Small intestine (tissue), 7 donors: ENCODE results near the gene PRKX. TPM values are rescaled to one million over a fixed set of nuclear protein-coding genes. Genes with fewer than 3 reads are reported as not detected.
A peak's percentile ranks its signal among the peaks of the same experiment; 100 is the strongest.
"Not testable (repeated sequence)": the region's sequence is repeated elsewhere in the genome, so short reads cannot be mapped to it uniquely, and the experiment has no call there.

Source experiments
- DNase-seq, 2 donors: peaks; one replicate each; pipeline versions ENCODE4 v3.0.0 to v3.0.0-alpha.2; 2013
- FAIRE-seq: peaks from 2 replicates; lab custom pipeline; 2012; peaks lifted over from hg19 to GRCh38; lab: Jason Lieb, UNC
- H3K27ac ChIP-seq, 3 donors: one replicate each; pipeline ENCODE4 v1.5.1; 2013; ENCODE audit warnings: low read length in 2 of 3, mild to moderate bottlenecking in 2 of 3, control low read depth in 1 of 3, inconsistent platforms in 1 of 3, low read depth in 1 of 3, moderate library complexity in 1 of 3
- H3K27me3 ChIP-seq, 3 donors: one replicate each; pipeline ENCODE4 v1.6.1; 2013; ENCODE audit warnings: low read length in 3 of 3, inconsistent platforms in 1 of 3; ENCODE audit not compliant: control insufficient read depth in 3 of 3, insufficient read depth in 3 of 3
- H3K36me3 ChIP-seq, 3 donors: one replicate each; pipeline ENCODE4 v1.6.1; 2013; ENCODE audit warnings: low read length in 3 of 3, inconsistent platforms in 1 of 3, low read depth in 1 of 3, mild to moderate bottlenecking in 1 of 3, moderate library complexity in 1 of 3; ENCODE audit not compliant: control insufficient read depth in 3 of 3, insufficient read depth in 2 of 3
- H3K4me1 ChIP-seq, 3 donors: one replicate each; pipeline ENCODE4 v1.6.1; 2013; ENCODE audit warnings: low read length in 2 of 3, inconsistent platforms in 1 of 3, low read depth in 1 of 3, mild to moderate bottlenecking in 1 of 3, moderate library complexity in 1 of 3; ENCODE audit not compliant: control insufficient read depth in 3 of 3, insufficient read depth in 2 of 3
- H3K4me3 ChIP-seq, 3 donors: one replicate each; pipeline ENCODE4 v1.5.1; 2013; ENCODE audit warnings: low read length in 3 of 3, control low read depth in 1 of 3, inconsistent platforms in 1 of 3, low read depth in 1 of 3, mild to moderate bottlenecking in 1 of 3, moderate library complexity in 1 of 3
- H3K9me3 ChIP-seq, 2 donors: one replicate each; pipeline ENCODE4 v1.6.1; 2013; ENCODE audit warnings: low read depth in 1 of 2, low read length in 1 of 2; ENCODE audit not compliant: control insufficient read depth in 2 of 2, insufficient read depth in 1 of 2
- WGBS, 3 donors: extraction: QIAGEN DNeasy Blood & Tissue Kit; methylation state at CpG; one replicate each; pipeline ENCODE4 v1.1.7; 2013; 5-methylcytosine and 5-hydroxymethylcytosine counted together
- polyA plus RNA-seq, 4 donors: library from polyadenylated mRNA; stranded (reverse) in 3 of 4; unstranded in 1 of 4; fragments of 200-250 nt in 3 of 4; fragments of 120-200 nt in 1 of 4; gene quantifications; one replicate each; pipeline versions ENCODE4 v1.2.1 to v1.2.3, GENCODE V29; 2013
- donor health status: healthy with polysubstance abuse.
- donor health status: control.
- donor health status: control.
- donor health status: Bipolar disorder and iron deficiency.
- donor health status: healthy.

The PRKX gene
- polyA plus RNA-seq, 4 donors = 2.2 to 9.7 (median 6.1) TPM

DNA sequence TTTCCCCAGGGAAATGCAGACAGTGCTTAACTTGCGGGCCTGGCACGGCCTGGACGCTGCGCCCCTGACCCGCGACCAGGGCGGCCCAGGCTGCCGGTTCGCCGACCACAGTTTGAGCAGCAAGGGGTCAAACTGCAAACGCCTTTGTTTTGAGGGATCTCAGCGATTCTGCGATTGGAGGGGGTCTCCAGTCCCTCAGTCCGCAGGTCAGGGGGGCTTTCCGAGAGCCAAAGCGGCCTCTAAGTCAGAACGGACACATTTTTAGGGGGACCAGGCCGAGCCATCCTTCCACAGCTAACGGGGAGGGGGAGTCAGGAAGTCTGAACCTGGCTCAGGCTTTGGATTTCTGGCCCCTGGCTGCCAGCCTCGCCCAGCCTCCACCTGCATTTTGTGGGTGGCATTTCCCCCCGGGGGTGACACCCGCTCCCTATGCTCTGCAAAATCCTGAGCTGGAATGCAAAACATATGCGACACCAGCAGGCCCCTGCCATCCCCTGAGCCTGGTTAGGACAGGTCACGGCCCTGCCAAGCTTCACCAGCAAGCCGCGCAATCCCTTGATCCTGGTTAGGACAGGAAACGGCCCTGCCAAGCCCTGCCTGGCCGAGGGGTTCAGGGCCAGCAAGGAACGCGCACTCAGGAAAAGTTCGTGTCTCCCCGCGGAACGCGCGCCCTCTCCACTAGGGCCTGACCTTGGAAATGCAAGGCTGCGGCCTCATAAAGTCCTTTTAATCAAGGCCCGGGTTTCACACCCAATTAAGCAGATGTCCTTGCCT, 1.4 kb upstream of the PRKX start:
- not testable (repeated sequence) for H3K27ac ChIP-seq, H3K4me1 ChIP-seq, H3K4me3 ChIP-seq, H3K27me3 ChIP-seq, DNase-seq, FAIRE-seq, H3K36me3 ChIP-seq, H3K9me3 ChIP-seq
- WGBS, 3 donors = 74 to 85% (median 77%) methylated on average over 18 to 38 of the region's 38 CpGs

DNA sequence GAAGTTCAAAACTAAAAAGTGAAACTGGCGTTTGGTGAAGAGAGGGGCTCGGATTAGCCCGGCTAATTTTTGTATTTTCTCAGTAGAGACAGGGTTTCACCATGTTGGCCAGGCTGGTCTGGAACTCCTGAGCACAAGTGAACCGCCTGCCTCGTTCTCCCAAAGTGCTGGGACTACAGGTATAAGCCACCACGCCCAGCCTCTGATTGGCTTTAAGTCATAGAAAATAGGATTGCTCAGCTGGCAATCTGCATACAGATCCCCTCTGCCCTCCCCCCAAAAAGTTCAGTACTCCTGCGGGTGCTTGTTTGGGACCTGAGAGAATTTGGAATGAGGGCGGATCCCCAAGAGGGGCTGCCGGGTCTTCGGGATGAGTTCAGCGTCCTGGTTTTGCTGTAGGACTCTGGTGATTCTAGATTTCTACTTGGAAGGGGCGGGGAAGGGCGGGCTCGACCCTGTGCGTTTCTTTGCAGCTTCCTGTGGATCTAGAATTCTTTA, 537 bp upstream of the PRKX start:
- DNase-seq (peak in 1 of 2 donors; percentile 5), FAIRE-seq (no peak)
- H3K36me3 ChIP-seq = no peaks in the 10 kb centered on the region
- H3K27ac ChIP-seq = peak overlapping the region in 2 of 3 donors; percentile 5 to 70
- 4 to 10% (median 5%) methylated on average over 15 of the region's 15 CpGs for WGBS, 3 donors
- H3K4me3 ChIP-seq = peak overlapping the region; percentile 36 to 93 (median 48)
- no peaks in the 10 kb centered on the region for H3K27me3 ChIP-seq
- peaks cover 0 to 7% (median 0%) of the 10 kb centered on the region in 3 donors for H3K4me1 ChIP-seq
- H3K9me3 ChIP-seq = no peaks in the 10 kb centered on the region

DNA sequence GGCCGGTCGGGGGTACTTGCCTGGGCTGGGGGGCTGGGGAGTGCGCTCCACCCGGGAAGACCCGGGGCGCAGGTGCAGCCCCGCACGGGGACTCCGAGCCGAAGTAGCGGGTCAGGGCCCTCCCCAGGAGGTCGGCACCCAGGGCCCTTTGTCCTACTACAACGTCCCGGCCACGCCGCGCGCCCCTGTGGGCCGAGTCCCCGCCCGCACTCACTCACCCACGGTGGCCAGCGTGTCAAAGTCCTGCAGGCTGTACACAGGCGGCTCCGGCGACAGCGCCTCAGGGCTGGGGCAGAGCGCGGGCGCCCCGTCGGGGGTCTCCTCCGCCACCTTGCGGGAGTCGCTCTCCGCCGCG, 602 bp downstream of the PRKX start:
- H3K27ac ChIP-seq = peak overlapping the region in 2 of 3 donors; percentile 30 to 78
- peak in 1 of 2 donors; percentile 25 for DNase-seq
- H3K4me1 ChIP-seq = peaks cover 0 to 7% (median 0%) of the 10 kb centered on the region in 3 donors
- no peaks in the 10 kb centered on the region for H3K36me3 ChIP-seq
- H3K9me3 ChIP-seq = no peaks in the 10 kb centered on the region
- WGBS, 3 donors = 0% methylated on average over 6 to 38 of the region's 38 CpGs
- FAIRE-seq = no peak
- H3K27me3 ChIP-seq = no peaks in the 10 kb centered on the region
- peak overlapping the region; percentile 51 to 93 (median 61) for H3K4me3 ChIP-seq

DNA sequence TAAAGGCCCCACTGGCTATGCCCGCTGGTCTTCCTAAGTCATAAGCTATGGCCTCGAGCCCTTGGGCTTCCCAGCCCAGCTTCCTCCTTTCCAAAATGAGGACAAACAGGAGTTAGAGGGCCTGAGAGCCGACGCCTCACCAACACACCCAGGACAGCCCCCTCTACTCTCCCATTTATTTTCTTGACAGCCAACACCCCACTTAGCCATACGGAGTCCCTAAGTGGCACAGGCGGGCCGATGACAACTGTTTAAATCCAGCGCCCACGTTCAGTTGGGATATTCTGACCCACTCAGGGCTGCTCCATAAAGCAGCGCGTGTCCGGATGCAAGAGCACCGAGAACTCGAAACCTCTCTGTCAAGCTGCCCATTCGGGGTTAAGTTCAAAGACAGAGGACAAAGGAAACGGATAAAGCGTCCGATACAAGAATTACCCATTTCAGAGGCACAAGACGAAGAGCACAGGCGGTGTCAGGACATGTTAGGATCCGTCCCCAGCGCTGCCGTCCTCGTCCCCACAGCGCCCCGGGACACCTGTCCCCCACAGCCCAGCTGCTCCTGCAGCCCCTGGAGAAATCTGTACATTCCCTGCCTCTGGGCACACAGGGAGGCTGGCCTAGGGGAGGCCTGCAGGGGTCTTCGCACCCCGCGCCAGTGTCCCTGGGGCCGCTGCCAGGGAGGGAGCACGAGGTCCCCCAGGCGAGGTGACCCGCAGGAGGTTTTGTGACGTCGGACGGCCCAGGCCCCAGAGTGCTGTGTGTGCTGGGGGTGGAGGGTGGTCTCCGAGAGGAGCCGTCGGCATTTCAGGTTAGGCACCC, 1.2 kb downstream of the PRKX start:
- no peak for FAIRE-seq
- H3K4me1 ChIP-seq = peaks cover 0 to 7% (median 0%) of the 10 kb centered on the region in 3 donors
- 2 to 8% (median 3%) methylated on average over 35 to 39 of the region's 39 CpGs for WGBS, 3 donors
- DNase-seq = peak; percentile 9 to 27
- H3K27me3 ChIP-seq = no peaks in the 10 kb centered on the region
- peak overlapping the region; percentile 51 to 93 (median 61) for H3K4me3 ChIP-seq
- H3K9me3 ChIP-seq = no peaks in the 10 kb centered on the region
- peak overlapping the region in 1 of 3 donors; percentile 78 for H3K27ac ChIP-seq
- no peaks in the 10 kb centered on the region for H3K36me3 ChIP-seq

DNA sequence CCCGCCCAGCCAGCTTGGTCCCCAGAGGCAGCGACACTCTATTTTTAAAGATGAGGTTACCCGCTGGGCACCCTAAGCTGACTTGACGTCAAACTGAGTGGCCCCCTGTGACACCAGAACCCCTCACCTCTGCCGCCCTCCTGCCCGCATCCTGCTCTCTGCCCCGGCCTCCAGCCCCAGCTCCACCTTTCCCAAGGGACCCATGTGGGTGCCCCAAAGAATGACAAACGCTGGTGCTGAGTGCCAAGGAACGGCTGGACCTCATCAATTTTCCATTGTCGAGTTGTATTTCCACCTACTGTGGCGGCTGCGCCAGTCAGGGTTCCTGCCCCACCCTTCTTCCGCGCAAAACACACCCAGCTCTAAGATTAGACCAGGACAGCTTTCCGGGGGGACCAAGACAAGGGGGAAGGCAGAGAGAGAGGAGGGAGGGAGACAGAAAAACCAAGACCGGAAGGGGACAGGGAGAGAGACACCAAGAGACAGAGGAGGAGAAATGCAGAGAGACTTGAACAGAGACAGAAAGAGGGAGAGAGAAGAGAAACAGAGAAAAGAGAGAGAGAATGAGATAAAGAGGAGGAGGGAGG, 2.0 kb downstream of the PRKX start:
- no peak for FAIRE-seq
- Histone ChIP-seq H3K4me1 (peaks cover 0 to 7% (median 0%) of the 10 kb centered on the region in 3 donors), H3K27ac (peak overlapping the region in 1 of 3 donors; percentile 78), H3K4me3 (peak overlapping the region; percentile 12 to 93 (median 51)), H3K9me3 (no peaks in the 10 kb centered on the region), H3K27me3 (no peaks in the 10 kb centered on the region), H3K36me3 (no peaks in the 10 kb centered on the region)
- 28 to 39% (median 36%) methylated on average over 13 to 16 of the region's 16 CpGs for WGBS, 3 donors
- DNase-seq = peak; percentile 10

DNA sequence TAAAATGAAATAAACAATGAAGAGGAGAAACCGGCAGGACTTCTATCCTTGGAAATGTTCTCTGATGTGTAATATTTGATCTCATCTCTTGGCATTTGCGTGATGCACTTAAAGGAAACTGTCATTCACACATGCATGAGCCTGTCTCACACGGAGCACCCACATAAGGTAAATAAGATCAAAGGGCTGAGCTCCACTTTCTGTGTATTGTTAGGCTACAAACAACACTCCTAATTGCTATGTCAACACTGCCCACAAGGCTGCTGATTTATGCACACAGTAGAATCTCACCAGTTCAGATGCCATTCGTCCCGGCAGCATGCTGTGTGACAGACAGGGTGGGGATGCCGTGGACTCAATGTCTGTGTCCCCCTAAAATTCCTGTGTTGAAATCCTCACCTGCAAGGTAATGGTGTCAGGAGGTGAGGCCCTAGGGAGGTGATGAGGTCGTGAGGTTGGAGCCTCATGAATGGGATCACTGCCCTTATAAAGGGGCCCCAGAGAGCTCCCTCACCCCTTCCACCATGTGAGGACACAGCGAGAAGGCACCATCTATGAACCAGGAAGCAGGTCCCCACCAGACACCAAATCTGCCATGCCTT, 5.7 kb downstream of the PRKX start:
- DNase-seq, FAIRE-seq, H3K36me3 ChIP-seq, H3K27ac ChIP-seq, H3K27me3 ChIP-seq, H3K9me3 ChIP-seq, H3K4me1 ChIP-seq, H3K4me3 ChIP-seq: not testable (repeated sequence)
- WGBS, 3 donors = 47 to 55% (median 51%) methylated on average over 7 to 8 of the region's 8 CpGs

DNA sequence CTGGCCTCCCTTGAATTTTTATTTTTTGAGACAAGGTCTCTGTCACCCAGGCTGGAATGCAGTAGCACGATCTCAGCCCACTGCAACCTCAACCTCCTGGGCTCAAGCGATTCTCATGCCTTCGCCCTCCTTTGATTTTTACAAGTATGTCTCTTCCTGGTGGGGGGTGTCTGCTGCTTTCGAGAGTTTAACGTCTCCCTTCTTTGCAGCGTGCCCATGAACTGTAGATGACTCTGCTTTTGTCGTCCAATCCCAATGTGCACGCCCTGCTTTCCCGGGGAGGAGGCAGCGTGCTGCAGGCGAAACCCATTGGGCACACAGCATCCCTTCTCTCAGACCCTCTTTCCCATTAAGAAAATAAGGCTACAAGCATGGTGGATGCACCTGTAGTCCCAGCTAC, 7.0 kb downstream of the PRKX start:
- Histone ChIP-seq H3K9me3 (no peaks in the 10 kb centered on the region), H3K36me3 (no peaks in the 10 kb centered on the region), H3K27ac (no peak overlapping the region), H3K4me3 (no peak overlapping the region), H3K4me1 (no peaks in the 10 kb centered on the region), H3K27me3 (no peaks in the 10 kb centered on the region)
- DNase-seq = no peak
- FAIRE-seq = no peak
- 92 to 94% (median 92%) methylated on average over 11 of the region's 11 CpGs for WGBS, 3 donors

DNA sequence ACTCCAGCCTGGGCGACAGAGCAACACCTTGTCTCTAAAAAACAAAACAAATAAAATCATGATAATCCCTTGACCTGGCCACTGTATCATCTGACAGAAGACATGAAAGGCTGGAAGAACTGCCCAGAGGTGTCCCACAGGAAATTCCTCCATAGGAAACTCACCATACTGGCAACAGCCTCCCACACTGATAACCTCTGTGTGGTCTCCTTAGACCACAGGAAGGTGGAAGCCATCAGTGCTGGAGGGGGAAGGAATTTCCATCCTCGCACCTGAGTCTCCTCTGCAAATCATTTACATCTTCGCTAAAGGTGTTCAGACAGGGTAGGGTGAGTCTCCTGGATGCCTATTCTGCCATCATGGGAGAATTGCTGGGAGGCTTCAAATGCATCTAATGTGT, 10.2 kb downstream of the PRKX start:
- not testable (repeated sequence) for H3K27me3 ChIP-seq, H3K27ac ChIP-seq, H3K9me3 ChIP-seq, H3K4me3 ChIP-seq, H3K4me1 ChIP-seq, H3K36me3 ChIP-seq, FAIRE-seq, DNase-seq
- WGBS, 3 donors = 84 to 90% (median 89%) methylated on average over 3 of the region's 3 CpGs
